Endodermal cell (in vitro differentiated cells): ENCODE results near the gene PPAT. TPM values are rescaled to one million over a fixed set of nuclear protein-coding genes. Genes with fewer than 3 reads are reported as not detected.
"Not testable (repeated sequence)": the region's sequence is repeated elsewhere in the genome, so short reads cannot be mapped to it uniquely, and the experiment has no call there.

Experiments used
- DNase-seq: peaks from one replicate; pipeline ENCODE4 v3.0.0-alpha.2; 2017
- H3K27ac ChIP-seq: 2 replicates; pipeline ENCODE4 v1.5.1; 2013; ENCODE audit warnings: mild to moderate bottlenecking, low read depth, low read length, moderate library complexity
- H3K27me3 ChIP-seq: 2 replicates; pipeline ENCODE4 v1.6.1; 2013; ENCODE audit warnings: mild to moderate bottlenecking, low read length, moderate library complexity; ENCODE audit not compliant: insufficient read depth, control insufficient read depth, poor library complexity, severe bottlenecking
- H3K36me3 ChIP-seq: 2 replicates; pipeline ENCODE4 v1.7.0; 2013; ENCODE audit warnings: mild to moderate bottlenecking, low read length, moderate library complexity; ENCODE audit not compliant: control insufficient read depth, insufficient read depth
- H3K4me1 ChIP-seq: one replicate; pipeline ENCODE4 v1.7.0; 2013; ENCODE audit warnings: low read length; ENCODE audit not compliant: control insufficient read depth, insufficient read depth
- H3K4me3 ChIP-seq: 2 replicates; pipeline ENCODE4 v1.5.1; 2013; ENCODE audit warnings: mild to moderate bottlenecking, low read length, moderate library complexity
- H3K9ac ChIP-seq: 2 replicates; pipeline ENCODE4 v1.6.1; 2013; ENCODE audit warnings: mild to moderate bottlenecking, low read length, moderate library complexity; ENCODE audit not compliant: poor library complexity, severe bottlenecking; ENCODE audit errors: extremely low read depth
- H3K9me3 ChIP-seq: 2 replicates; pipeline ENCODE4 v1.6.1; 2013; ENCODE audit warnings: mild to moderate bottlenecking, low read length, moderate library complexity; ENCODE audit not compliant: control insufficient read depth
- H3K27ac Mint-ChIP-seq: 2 replicates; pipeline ENCODE4 v1.8.0; 2020; ENCODE audit warnings: mixed read lengths
- H3K27me3 Mint-ChIP-seq: 2 replicates; pipeline ENCODE4 v1.8.0; 2021; ENCODE audit warnings: mild to moderate bottlenecking, mixed read lengths; ENCODE audit not compliant: insufficient read depth
- H3K36me3 Mint-ChIP-seq: 2 replicates; pipeline ENCODE4 v1.8.0; 2020; ENCODE audit warnings: low read depth, mixed read lengths
- H3K4me1 Mint-ChIP-seq: 2 replicates; pipeline ENCODE4 v1.8.0; 2020; ENCODE audit warnings: mixed read lengths
- H3K4me3 Mint-ChIP-seq: 2 replicates; pipeline ENCODE4 v1.8.0; 2020; ENCODE audit warnings: mild to moderate bottlenecking, moderate library complexity, mixed read lengths
- H3K9me3 Mint-ChIP-seq: 2 replicates; pipeline ENCODE4 v1.8.0; 2020; ENCODE audit warnings: mild to moderate bottlenecking, mixed read lengths
- CTCF ChIP-seq: fragments of 200-600 bp; sonication (generic); conservative IDR thresholded peaks from 2 replicates; pipeline ENCODE4 v1.5.0; 2021; ENCODE audit warnings: antibody characterized with exemption, mild to moderate bottlenecking
- WGBS, 2 experiments: methylation state at CpG; one replicate each; pipeline versions ENCODE4 v1.1.5 to v1.1.7; 2013; ENCODE audit warnings: missing lambda C conversion rate in 2 of 2, mixed read lengths in 1 of 2; ENCODE audit not compliant: insufficient coverage in 1 of 2, insufficient read length in 1 of 2; 5-methylcytosine and 5-hydroxymethylcytosine counted together
- total RNA-seq, 2 donors: library from RNA; stranded (reverse); fragmentation: NEBNext Ultra II Directional in 1 of 2; extraction: Animal tissue kit (Norgen Biotek cat#: 25700) in 1 of 2; gene quantifications; 2 replicates in 1 of 2; 3 replicates in 1 of 2; pipeline ENCODE4 v1.2.1, GENCODE V29; 2021

Gene PPAT
- total RNA-seq, 2 donors from 2014 or later, result 51.3 to 63.0 TPM

DNA sequence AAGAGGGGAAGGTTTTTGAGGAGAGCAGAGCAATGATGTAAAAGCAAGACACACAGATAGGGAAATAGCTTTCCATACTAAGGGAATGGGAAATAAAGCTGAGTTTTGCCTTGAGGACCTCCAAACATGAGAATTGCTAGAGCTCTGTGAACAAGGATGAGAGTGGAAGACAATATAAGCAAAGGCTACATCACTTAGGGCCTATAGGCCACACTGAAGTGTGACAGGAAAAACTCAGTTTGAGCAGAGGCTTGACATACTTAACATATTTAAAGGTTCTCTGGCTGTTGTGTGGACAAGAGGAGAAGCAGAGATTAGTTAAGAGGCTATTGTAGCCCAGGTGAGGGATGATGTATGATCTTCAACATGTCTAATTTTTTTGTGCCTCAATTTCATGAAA lies 26.7 kb upstream of the PPAT start:
- no peak for DNase-seq
- no peak for TF ChIP-seq CTCF
- no peak overlapping the region for H3K27ac Mint-ChIP-seq
- peaks cover 5% of the 10 kb centered on the region for H3K4me1 ChIP-seq
- H3K4me3 ChIP-seq, result no peak overlapping the region
- no peak overlapping the region for H3K27ac ChIP-seq
- H3K9ac ChIP-seq, result no peak overlapping the region
- no peak overlapping the region for H3K4me3 Mint-ChIP-seq
- H3K9me3 Mint-ChIP-seq, result no peaks in the 10 kb centered on the region
- peaks cover 61% of the 10 kb centered on the region for H3K36me3 ChIP-seq
- H3K27me3 ChIP-seq, result no peaks in the 10 kb centered on the region
- H3K9me3 ChIP-seq, result no peaks in the 10 kb centered on the region
- H3K36me3 Mint-ChIP-seq, result peaks cover 41% of the 10 kb centered on the region
- no peaks in the 10 kb centered on the region for H3K27me3 Mint-ChIP-seq
- peaks cover 10% of the 10 kb centered on the region for H3K4me1 Mint-ChIP-seq

GRCh38 chr4:56460085-56460484 lies 24.7 kb upstream of the PPAT start:
- Mint-ChIP-seq H3K9me3 (no peaks in the 10 kb centered on the region), H3K36me3 (peaks cover 59% of the 10 kb centered on the region), H3K27me3 (no peaks in the 10 kb centered on the region), H3K4me3 (no peak overlapping the region), H3K4me1 (no peaks in the 10 kb centered on the region), H3K27ac (no peak overlapping the region)
- Histone ChIP-seq H3K27ac (no peak overlapping the region), H3K9ac (no peak overlapping the region), H3K27me3 (no peaks in the 10 kb centered on the region), H3K36me3 (peaks cover 82% of the 10 kb centered on the region), H3K9me3 (no peaks in the 10 kb centered on the region), H3K4me3 (no peak overlapping the region), H3K4me1 (no peaks in the 10 kb centered on the region)
- TF ChIP-seq CTCF, result no peak
- DNase-seq, result no peak
- 94 to 95% methylated on average over 3 of the region's 3 CpGs for WGBS, 2 experiments

DNA sequence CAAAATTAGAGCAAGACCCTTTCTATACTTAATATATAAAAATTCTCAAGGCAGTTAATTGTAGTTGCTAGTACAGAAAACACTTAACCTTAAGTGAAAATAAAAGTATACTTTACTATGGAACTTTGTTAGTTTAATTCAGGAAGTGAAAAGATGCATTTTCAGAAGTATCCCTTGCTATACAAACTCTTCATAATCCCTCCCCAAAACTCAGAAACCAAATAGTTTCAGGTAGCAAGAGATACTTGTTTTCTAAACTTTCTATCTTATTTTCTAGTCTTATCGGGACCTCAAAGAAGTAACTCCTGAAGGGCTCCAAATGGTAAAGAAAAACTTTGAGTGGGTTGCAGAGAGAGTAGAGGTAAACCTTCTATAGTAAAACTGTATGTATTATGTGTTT lies 14.9 kb upstream of the PPAT start:
- DNase-seq, result no peak
- Mint-ChIP-seq H3K9me3 (no peaks in the 10 kb centered on the region), H3K4me3 (no peak overlapping the region), H3K4me1 (no peaks in the 10 kb centered on the region), H3K27ac (no peak overlapping the region), H3K27me3 (no peaks in the 10 kb centered on the region), H3K36me3 (peaks cover 90% of the 10 kb centered on the region)
- no peak for TF ChIP-seq CTCF
- Histone ChIP-seq H3K36me3 (peaks cover 100% of the 10 kb centered on the region), H3K4me3 (no peak overlapping the region), H3K9me3 (no peaks in the 10 kb centered on the region), H3K27me3 (no peaks in the 10 kb centered on the region), H3K4me1 (no peaks in the 10 kb centered on the region), H3K9ac (no peak overlapping the region), H3K27ac (no peak overlapping the region)
- 100% methylated on average over 1 of the region's 1 CpG; no CpG with 5 or more reads in 1 of the 2 experiments for WGBS, 2 experiments

- H3K36me3 Mint-ChIP-seq, result peaks cover 89% of the 10 kb centered on the region
- not testable (repeated sequence) for H3K9ac ChIP-seq, H3K9me3 ChIP-seq, H3K4me1 Mint-ChIP-seq, H3K27me3 Mint-ChIP-seq, H3K4me3 Mint-ChIP-seq, H3K9me3 Mint-ChIP-seq, H3K27me3 ChIP-seq, H3K27ac Mint-ChIP-seq, DNase-seq, H3K4me1 ChIP-seq, H3K4me3 ChIP-seq, H3K27ac ChIP-seq
- peaks cover 100% of the 10 kb centered on the region for H3K36me3 ChIP-seq
- 92 to 99% methylated on average over 3 to 4 of the region's 4 CpGs for WGBS, 2 experiments
These were observed 14.1 kb upstream of the PPAT start for GRCh38 chr4:56449475-56449874.
